ENCODE results near the gene DOCK4.

DOCK4 gene

GRCh38 chr7:111820621-111821020 lies 385.6 kb downstream of the DOCK4 start:
- DNase-seq (ENCODE audit: low read depth in 2 of 2) = no peak

GRCh38 chr7:111820121-111820520 lies 386.1 kb downstream of the DOCK4 start:
- no peak for DNase-seq (ENCODE audit: low read depth in 2 of 2)

GRCh38 chr7:111815354-111815753 lies 390.8 kb downstream of the DOCK4 start:
- no peak for DNase-seq (ENCODE audit: low read depth in 2 of 2)

GRCh38 chr7:111813306-111813705 lies 392.9 kb downstream of the DOCK4 start:
- no peak for DNase-seq (ENCODE audit: low read depth in 2 of 2)

DNA sequence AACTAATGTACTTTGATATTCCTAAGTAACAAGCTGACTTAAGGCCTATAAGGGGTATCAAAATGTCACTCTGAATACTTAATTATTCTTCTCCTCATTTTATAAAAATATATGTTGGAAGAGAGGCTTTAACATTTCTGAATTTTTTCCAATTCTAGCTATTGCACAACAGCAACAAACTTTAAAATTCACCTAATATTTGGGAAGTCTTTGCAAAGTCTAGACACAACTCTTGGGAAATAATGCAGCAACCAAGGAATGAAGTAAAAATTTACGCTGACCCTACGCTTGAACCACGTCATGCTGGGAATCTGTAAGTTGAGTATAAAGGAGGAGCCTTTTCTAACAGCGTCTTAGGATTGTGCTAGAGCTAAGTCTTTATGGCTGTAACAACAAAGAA lies 400.0 kb downstream of the DOCK4 start:
- no peak for DNase-seq (ENCODE audit: low read depth in 2 of 2)

DNA sequence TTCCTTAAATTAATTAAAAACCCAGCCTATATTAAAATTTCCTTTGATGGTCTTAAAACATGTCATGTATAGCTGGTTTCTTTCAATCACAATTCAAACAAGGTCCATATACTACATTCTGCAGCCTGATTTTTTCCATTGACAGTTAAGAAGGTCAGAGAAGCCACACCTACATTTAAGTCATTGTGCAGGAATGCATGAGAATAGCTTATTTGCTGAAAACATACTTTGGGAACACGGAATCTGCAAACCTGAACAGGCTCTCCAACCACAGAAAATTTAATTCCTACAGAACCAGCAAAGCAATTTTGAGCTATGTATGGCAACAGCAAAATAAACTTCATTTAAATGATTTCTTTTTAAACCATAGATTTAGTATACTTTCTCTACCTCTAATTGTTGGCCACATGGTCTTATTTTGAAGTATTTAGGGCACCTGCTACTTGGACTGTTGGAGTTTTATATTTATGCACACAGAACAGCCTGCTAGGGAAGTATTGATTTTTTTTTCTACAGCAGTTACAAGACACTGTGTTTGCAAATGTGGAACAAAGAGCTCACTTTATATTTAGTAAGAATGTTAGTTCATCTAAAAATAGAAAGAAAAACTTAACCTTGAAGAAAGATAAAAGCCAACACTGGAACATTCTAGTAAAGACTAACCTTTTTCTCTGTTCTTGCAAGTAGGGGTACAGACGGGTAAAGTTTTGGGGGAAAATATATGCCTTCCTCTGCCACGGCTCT lies 403.0 kb downstream of the DOCK4 start:
- DNase-seq (ENCODE audit: low read depth in 2 of 2) = no peak

GRCh38 chr7:111802194-111802772 lies 403.9 kb downstream of the DOCK4 start:
- no peak for DNase-seq (ENCODE audit: low read depth in 2 of 2)

DNA sequence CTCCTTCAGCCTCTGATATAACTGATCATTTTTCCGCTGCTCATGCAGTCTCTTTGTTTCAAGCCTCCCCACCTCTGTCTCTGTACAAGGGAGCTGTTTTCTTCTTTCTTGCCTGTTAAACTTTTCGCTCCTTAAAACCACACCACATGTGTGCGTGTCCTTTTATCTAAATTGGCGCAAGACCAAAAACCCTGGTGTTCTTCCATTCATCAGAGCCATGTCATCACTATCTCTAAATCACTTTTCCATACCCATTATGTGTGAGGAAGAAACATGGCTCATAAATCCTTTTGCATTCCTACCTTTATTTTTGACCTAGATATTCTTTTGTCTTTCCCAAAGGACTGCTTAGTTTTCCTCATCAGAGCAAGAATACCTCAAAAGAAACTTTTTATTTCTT lies 404.9 kb downstream of the DOCK4 start:
- DNase-seq (ENCODE audit: low read depth in 2 of 2) = no peak

DNA sequence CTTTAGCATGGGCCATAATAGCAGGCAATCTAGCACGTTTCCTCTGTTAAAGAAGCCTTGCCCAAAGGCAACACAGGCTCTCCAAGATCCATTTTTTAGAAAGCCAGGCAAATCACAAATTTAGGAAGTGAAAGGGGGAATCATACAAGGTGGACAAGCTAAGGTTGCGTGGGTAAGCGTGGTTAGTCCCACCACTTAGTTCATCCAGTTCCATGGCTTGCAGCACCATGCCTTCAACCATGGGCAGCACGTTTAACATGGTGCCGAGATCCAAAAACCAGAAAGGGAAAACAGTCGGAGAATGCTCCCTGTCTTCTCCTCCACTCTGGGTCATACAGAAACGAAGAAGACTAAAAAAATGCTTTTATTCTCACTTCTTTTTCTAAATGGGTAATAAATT lies 409.5 kb downstream of the DOCK4 start:
- no peak for DNase-seq (ENCODE audit: low read depth in 2 of 2)

DNA sequence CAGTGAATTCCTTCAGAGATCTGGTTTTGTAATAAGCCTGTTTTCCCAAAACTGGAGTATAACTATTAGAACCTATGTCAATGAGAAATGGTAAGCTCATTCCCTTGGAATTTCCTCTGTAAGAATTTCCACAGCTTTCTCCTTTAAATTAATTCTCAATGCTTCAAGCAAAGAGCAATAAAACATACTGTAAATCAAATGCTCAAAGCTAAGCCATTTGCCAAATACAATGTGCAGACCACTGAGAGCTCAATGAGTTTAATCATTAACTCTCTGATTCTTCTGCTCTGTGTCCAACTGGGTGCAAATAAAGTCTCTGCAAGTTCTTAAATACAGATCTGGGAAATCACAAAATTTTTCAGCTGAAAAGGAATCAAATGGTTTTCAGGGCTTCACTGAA lies 416.3 kb downstream of the DOCK4 start:
- DNase-seq (ENCODE audit: low read depth in 2 of 2) = no peak

DNA sequence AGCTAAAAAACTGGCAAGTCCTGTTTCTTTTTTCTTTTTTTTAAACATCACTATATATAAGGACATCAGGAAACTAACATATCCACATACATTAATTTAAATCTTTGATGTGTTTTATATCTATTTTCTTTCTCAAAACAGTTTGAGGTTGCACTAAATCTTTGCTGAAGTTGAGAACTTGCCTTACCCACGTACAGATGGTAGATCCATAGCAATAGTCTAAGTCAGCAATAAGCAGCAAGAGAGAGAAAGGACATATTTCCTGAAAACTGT lies 417.2 kb downstream of the DOCK4 start:
- no peak for DNase-seq (ENCODE audit: low read depth in 2 of 2)

DNA sequence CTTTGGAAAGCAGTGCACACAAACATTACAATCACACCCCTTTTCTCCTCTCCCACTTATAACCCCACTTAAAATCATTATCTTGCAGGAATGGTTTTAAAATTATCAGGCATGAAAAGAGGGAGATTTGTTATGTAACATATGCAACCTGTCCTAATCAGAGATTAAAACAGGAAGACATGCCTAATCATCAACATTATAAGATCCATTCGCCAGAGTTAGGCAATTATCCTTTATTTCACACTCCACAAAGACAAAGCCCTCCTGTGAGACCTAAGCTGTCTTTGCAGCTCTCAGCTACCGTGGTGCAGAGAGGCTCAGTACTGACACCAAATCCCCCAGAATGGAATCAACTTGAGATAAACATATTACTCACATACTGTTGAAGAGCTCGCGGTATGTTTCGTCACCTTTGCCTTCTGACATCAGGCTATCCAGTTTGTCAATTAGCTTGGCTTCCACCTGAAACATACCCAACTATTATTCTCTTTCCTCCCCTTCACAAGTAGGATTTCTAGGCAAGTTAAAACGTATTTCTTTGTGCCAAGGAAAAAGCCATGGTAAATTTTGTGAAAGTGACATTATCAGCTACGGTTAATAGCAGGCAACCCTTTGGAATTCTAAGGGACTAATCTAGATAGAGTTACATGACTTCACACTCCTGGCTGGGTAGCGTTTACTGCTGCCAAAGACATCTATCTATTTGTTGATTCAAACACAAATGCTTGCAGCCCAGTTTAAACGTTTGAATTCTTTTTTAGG lies 417.7 kb downstream of the DOCK4 start:
- DNase-seq (ENCODE audit: low read depth in 2 of 2) = no peak

GRCh38 chr7:111787741-111788140 lies 418.5 kb downstream of the DOCK4 start:
- no peak for DNase-seq (ENCODE audit: low read depth in 2 of 2)

GRCh38 chr7:111787099-111787498 lies 419.1 kb downstream of the DOCK4 start:
- DNase-seq (ENCODE audit: low read depth in 2 of 2) = no peak

GRCh38 chr7:111785076-111785475 lies 421.1 kb downstream of the DOCK4 start:
- DNase-seq (ENCODE audit: low read depth in 2 of 2) = no peak

- no peak for DNase-seq (ENCODE audit: low read depth in 2 of 2)
These were observed 421.9 kb downstream of the DOCK4 start for GRCh38 chr7:111784296-111784695.

DNA sequence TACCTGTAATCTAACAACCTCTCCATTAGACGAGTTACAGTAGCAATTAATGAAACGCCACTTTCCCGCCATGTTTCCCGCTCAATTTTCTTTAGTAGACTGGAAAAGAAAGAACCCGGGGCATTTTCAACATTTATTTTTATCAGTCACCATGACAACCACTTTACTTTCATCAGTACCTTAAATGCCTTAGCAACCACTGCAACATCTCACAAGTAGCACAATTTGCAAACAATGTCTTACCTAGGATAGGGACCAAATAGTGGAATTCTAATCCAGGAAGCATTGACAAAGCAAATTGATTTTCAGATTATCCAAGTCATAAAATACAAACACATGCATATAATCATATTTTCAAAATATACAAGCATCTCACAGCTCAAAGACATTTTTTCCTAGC lies 422.3 kb downstream of the DOCK4 start:
- DNase-seq (ENCODE audit: low read depth in 2 of 2) = no peak

DNA sequence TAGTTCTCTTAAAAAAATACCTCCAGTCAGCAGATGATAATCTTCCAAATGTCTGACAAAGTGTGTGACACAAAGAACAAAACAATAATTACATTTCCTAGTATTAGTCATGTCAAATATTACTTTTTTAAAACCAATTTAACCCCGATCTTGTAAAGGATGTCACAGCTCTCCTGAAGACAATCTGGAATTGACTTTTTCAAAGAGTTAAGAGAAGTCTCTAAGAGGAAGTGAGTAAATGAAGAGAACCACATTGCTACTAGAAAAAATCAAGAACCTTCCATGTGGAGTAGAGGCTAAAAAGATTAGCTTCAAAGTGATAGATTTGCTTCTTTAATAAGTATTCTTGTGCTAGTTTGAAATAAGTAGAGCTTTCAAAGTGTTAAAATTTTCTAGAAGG lies 425.7 kb downstream of the DOCK4 start:
- no peak for DNase-seq (ENCODE audit: low read depth in 2 of 2)

- DNase-seq (ENCODE audit: low read depth in 2 of 2) = no peak
These were observed 431.0 kb downstream of the DOCK4 start for GRCh38 chr7:111775206-111775605.

DNA sequence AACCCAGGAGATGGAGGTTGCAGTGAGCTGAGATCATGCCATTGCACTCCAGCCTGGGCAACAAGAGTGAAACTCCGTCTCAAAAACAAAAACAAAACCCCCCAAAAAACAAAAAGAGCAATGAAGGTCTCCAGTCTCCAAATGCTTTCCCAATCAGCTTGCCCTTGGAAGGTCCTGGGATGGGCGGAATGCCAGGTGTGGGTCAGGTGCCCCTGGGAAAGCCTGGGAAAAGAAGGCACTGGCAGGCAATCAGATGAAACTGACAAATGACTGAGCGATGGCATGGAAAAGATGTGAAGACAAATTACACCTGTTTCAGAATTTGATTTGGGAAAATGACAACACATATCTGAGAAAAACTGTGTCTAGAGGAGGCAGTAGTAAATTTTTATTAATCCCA lies 433.5 kb downstream of the DOCK4 start:
- no peak for DNase-seq (ENCODE audit: low read depth in 2 of 2)

- no peak for DNase-seq (ENCODE audit: low read depth in 2 of 2)
These were observed 434.6 kb downstream of the DOCK4 start for GRCh38 chr7:111771638-111772037.

DNA sequence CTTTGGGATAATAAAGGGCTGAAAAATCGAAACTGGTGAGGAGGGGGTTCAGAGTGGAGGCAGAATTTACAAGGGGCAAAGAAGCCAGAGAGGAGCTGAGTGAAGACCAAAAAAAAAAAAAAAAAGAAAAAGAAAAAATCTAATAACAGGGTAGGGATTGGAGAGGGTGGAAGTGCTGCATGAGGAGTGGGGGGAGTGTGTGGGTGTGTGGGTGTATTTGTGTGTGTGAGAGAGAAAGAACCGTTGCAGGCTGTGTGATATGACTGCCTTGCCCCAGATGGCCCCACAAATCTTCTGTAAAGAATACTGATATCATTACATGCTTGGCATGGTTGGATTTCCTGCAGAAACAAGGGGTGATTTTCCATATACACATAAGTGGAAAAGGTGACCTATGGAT lies 436.1 kb downstream of the DOCK4 start:
- no peak for DNase-seq (ENCODE audit: low read depth in 2 of 2)
